Fibroblast of skin of right biceps (primary cell): ENCODE results near the gene PIK3C2G.

Experiments used
- DNase-seq: peaks from one replicate; pipeline ENCODE4 v3.0.0-alpha.2; 2013

Gene PIK3C2G

GRCh38 chr12:18355429-18355828, 94.1 kb downstream of the PIK3C2G start:
- DNase-seq = no peak

- no peak for DNase-seq
Measured at GRCh38 chr12:18358077-18358476, 96.8 kb downstream of the PIK3C2G start.

- DNase-seq = no peak
Measured at GRCh38 chr12:18358930-18359329, 97.6 kb downstream of the PIK3C2G start.

GRCh38 chr12:18361433-18361832, 100.1 kb downstream of the PIK3C2G start:
- DNase-seq = no peak

- DNase-seq = no peak
Measured at GRCh38 chr12:18363321-18363720, 102.0 kb downstream of the PIK3C2G start.

- no peak for DNase-seq
Measured at GRCh38 chr12:18368594-18368993, 107.3 kb downstream of the PIK3C2G start.

GRCh38 chr12:18373181-18373580, 111.9 kb downstream of the PIK3C2G start:
- DNase-seq = peak; percentile 69

- peak; percentile 10 for DNase-seq
Measured at GRCh38 chr12:18375131-18375530, 113.8 kb downstream of the PIK3C2G start.

- DNase-seq = no peak
Measured at GRCh38 chr12:18375583-18375982, 114.3 kb downstream of the PIK3C2G start.

GRCh38 chr12:18382236-18382885, 121.0 kb downstream of the PIK3C2G start:
- DNase-seq = peak; percentile 55

GRCh38 chr12:18383203-18383602, 121.9 kb downstream of the PIK3C2G start:
- peak; percentile 95 for DNase-seq

- DNase-seq = no peak
Measured at GRCh38 chr12:18387706-18388105, 126.4 kb downstream of the PIK3C2G start.

GRCh38 chr12:18389820-18390219, 128.5 kb downstream of the PIK3C2G start:
- DNase-seq = no peak

GRCh38 chr12:18391151-18391550, 129.8 kb downstream of the PIK3C2G start:
- DNase-seq = no peak

- no peak for DNase-seq
Measured at GRCh38 chr12:18394742-18395141, 133.4 kb downstream of the PIK3C2G start.

GRCh38 chr12:18400186-18400585, 138.9 kb downstream of the PIK3C2G start:
- DNase-seq = peak; percentile 67

GRCh38 chr12:18402872-18403611, 141.7 kb downstream of the PIK3C2G start:
- DNase-seq = no peak

GRCh38 chr12:18411453-18411852, 150.1 kb downstream of the PIK3C2G start:
- no peak for DNase-seq

GRCh38 chr12:18414671-18415070, 153.4 kb downstream of the PIK3C2G start:
- DNase-seq = no peak

- no peak for DNase-seq
Measured at GRCh38 chr12:18415227-18415626, 153.9 kb downstream of the PIK3C2G start.

- no peak for DNase-seq
Measured at GRCh38 chr12:18416412-18416811, 155.1 kb downstream of the PIK3C2G start.

- no peak for DNase-seq
Measured at GRCh38 chr12:18419311-18419710, 158.0 kb downstream of the PIK3C2G start.

GRCh38 chr12:18421867-18422266, 160.5 kb downstream of the PIK3C2G start:
- peak; percentile 46 for DNase-seq

- peak; percentile 78 for DNase-seq
Measured at GRCh38 chr12:18422871-18423270, 161.6 kb downstream of the PIK3C2G start.

- no peak for DNase-seq
Measured at GRCh38 chr12:18424857-18425256, 163.5 kb downstream of the PIK3C2G start.
